22Rv1 (cell line): ENCODE results near the gene CDH16.

Experiments used
- ZFX ChIP-seq: fragments of 450-650 bp; IDR thresholded peaks from 2 replicates; pipeline ENCODE4 v1.6.1; 2017; ENCODE audit warnings: antibody characterized with exemption, borderline replicate concordance
- TF ChIP-seq, protein P1 (sequence below): fragments of 450-650 bp; IDR thresholded peaks from 2 replicates; pipeline ENCODE4 v1.5.1; 2017; ENCODE audit warnings: mild to moderate bottlenecking

DNA sequence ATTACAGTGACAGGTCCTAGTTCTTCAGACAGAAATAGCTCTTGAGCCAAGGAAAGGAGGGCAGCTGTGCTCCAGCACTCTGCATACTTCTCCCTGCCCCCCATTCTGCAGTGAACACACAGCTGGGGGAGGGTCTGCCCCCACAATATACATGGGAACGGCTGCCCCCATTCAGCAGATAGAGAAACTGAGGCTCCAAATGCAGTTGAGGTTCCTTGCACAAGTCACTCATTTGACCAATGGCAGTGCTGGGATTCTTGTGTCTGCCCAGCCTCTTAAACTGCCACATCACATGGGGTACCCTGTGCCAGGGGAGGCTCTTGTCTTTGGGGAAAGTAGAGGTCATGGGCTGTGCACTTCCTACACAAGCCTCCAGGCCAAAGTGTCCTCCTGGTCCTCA lies 49.3 kb downstream of the CDH16 start:
- TF ChIP-seq, protein P1, sequence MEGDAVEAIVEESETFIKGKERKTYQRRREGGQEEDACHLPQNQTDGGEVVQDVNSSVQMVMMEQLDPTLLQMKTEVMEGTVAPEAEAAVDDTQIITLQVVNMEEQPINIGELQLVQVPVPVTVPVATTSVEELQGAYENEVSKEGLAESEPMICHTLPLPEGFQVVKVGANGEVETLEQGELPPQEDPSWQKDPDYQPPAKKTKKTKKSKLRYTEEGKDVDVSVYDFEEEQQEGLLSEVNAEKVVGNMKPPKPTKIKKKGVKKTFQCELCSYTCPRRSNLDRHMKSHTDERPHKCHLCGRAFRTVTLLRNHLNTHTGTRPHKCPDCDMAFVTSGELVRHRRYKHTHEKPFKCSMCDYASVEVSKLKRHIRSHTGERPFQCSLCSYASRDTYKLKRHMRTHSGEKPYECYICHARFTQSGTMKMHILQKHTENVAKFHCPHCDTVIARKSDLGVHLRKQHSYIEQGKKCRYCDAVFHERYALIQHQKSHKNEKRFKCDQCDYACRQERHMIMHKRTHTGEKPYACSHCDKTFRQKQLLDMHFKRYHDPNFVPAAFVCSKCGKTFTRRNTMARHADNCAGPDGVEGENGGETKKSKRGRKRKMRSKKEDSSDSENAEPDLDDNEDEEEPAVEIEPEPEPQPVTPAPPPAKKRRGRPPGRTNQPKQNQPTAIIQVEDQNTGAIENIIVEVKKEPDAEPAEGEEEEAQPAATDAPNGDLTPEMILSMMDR: no peak
- TF ChIP-seq ZFX: no peak
